ENCODE results near the gene PCSK6.

- no peak for TF ChIP-seq POLR2A (IDR thresholded peaks at IDR 0.05)
- TF ChIP-seq CTCF (IDR thresholded peaks at IDR 0.05), result no peak
These were observed 164.9 kb downstream of the PCSK6 start for GRCh38 chr15:101324524-101325177.

All from gastroesophageal sphincter (tissue), 3 donors.